Uterus (tissue), 2 donors: Measurements from ENCODE around the gene FHAD1.

Source experiments
- CTCF ChIP-seq, 4 experiments: fragments of 200-600 bp in 2 of 4; fragments of 450-650 bp in 2 of 4; sonication (generic) in 2 of 4; IDR thresholded peaks; one replicate each; pipeline ENCODE4 v1.5.1; 2016 to 2019; ENCODE audit warnings: antibody characterized with exemption in 4 of 4, mild to moderate bottlenecking in 2 of 4, moderate library complexity in 1 of 4
- POLR2A ChIP-seq, 2 donors: fragments of 450-650 bp; IDR thresholded peaks; one replicate each; pipeline ENCODE4 v1.6.1; 2016; ENCODE audit warnings: antibody characterized with exemption in 2 of 2, mild to moderate bottlenecking in 1 of 2, moderate library complexity in 1 of 2

GRCh38 chr1:15277933-15278332, 30.9 kb downstream of the FHAD1 start:
- TF ChIP-seq POLR2A (IDR thresholded peaks at IDR 0.05) (no peak), CTCF (IDR thresholded peaks at IDR 0.05) (no peak)
